ENCODE data around the gene MDGA2. TPM values are rescaled to one million over a fixed set of nuclear protein-coding genes. Genes with fewer than 3 reads are reported as not detected.
"Not testable (repeated sequence)": the region's sequence is repeated elsewhere in the genome, so short reads cannot be mapped to it uniquely, and the experiment has no call there.

MDGA2 gene
- total RNA-seq, 1 donor: not detected

DNA sequence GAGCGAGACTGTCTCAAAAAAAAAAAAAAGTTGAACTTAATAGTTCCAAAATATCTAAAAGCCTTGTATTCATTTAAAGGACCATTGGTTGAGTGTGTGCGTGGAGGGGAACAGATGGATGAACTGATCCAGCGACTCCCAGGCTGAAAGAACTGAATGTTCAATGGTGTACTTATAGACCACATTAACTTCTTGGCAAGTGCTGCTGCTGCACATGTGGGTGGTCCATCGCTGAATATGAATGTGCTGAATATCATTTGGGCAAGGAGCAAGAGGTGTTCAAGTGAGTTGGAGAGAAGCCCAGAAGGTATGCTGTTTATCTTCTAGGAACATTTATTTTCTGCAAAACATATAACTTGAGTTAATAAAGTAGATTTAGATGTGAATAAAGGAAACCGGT is 734.8 kb downstream of the MDGA2 start:
- TF ChIP-seq, protein P1, sequence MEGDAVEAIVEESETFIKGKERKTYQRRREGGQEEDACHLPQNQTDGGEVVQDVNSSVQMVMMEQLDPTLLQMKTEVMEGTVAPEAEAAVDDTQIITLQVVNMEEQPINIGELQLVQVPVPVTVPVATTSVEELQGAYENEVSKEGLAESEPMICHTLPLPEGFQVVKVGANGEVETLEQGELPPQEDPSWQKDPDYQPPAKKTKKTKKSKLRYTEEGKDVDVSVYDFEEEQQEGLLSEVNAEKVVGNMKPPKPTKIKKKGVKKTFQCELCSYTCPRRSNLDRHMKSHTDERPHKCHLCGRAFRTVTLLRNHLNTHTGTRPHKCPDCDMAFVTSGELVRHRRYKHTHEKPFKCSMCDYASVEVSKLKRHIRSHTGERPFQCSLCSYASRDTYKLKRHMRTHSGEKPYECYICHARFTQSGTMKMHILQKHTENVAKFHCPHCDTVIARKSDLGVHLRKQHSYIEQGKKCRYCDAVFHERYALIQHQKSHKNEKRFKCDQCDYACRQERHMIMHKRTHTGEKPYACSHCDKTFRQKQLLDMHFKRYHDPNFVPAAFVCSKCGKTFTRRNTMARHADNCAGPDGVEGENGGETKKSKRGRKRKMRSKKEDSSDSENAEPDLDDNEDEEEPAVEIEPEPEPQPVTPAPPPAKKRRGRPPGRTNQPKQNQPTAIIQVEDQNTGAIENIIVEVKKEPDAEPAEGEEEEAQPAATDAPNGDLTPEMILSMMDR (IDR thresholded peaks at IDR 0.05; ENCODE audit: insufficient read depth, low read length): no peak
- H3K4me3 ChIP-seq (ENCODE audit: low read depth, low read length): no peak overlapping the region
- no peak for DNase-seq (ENCODE audit: low read depth)

DNA sequence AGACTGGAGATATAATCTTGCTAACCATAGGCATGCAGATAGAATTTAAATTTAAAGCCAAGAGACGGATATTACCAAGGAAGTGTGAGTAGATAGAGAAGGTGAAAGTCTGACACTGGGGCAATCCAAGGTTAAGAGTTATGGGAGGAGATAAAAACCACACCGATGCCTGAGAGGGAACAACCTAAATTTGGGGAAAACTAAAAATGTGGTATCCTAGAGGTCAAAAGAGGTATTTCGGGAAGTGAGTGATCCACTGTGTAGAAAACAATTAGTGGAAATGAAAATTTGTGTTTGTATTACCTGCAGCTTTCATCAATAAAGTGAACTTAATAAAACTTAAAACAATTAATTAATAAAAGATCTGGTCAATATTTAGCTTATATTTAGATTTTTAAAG is 754.9 kb downstream of the MDGA2 start:
- H3K4me3 ChIP-seq (ENCODE audit: low read depth, low read length): no peak overlapping the region
- no peak for DNase-seq (ENCODE audit: low read depth)
- TF ChIP-seq, protein P1 (IDR thresholded peaks at IDR 0.05; ENCODE audit: insufficient read depth, low read length): no peak

DNA sequence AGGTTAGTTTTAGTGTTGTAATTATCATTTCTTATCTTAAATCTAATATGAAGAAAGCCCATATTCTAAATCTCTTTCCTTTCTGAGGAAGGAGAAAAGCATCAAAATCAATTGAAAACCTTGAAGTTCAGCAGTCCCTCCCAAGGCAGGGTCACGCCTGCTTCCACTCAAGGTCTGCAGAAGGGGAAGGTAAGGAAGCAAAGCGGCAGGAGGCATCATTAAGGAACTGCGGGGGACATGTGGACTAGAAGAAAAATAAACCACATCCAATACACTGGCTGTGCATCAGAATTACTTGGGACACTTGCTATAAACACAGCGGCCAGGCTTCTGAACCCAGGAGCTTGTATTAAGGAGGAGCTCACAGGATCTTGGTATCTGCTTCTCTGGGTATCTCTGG is 759.9 kb downstream of the MDGA2 start:
- not testable (repeated sequence) for H3K4me3 ChIP-seq (ENCODE audit: low read depth, low read length); DNase-seq (ENCODE audit: low read depth)

DNA sequence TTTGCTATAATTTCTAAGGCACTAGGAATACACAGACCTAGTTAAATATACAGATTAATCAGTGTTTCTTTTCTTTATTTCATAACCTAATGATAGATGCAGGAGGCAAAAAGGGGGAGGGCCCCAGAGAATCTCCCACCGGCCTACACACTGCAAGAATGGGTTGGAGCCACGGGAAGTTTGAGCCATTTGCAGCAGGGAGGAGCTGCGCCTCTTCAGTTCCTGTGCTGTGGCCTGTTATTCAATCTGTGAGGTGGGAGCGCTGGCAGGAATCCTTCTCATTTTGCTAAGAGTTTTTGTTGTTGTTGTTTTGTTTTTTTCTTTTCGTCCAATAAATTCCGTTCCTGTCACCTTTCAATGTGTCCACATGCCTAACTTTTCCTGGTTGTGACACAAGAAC is 772.6 kb downstream of the MDGA2 start:
- TF ChIP-seq, protein P1 (IDR thresholded peaks at IDR 0.05; ENCODE audit: insufficient read depth, low read length): no peak
- H3K4me3 ChIP-seq (ENCODE audit: low read depth, low read length): no peak overlapping the region
- no peak for DNase-seq (ENCODE audit: low read depth)

DNA sequence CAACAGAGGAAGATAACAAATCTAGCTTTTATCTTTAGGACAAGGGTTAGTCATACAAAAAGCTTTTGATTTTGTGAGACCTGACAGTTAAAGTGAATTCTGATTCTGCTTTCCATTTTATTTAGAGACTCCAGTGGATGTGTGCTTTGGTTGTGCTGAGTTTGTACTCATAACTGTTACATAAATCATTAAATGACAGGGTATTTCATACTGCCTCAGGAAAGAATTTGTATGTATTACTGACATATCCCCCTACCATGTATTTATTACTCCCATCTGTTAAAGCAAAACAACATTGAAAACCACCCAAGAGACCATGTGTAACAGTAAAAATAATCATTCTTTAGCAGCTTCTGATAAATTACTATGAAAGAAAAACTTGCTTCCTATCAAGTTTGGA is 780.9 kb downstream of the MDGA2 start:
- TF ChIP-seq, protein P1 (IDR thresholded peaks at IDR 0.05; ENCODE audit: insufficient read depth, low read length): no peak
- DNase-seq (ENCODE audit: low read depth): no peak
- no peak overlapping the region for H3K4me3 ChIP-seq (ENCODE audit: low read depth, low read length)

DNA sequence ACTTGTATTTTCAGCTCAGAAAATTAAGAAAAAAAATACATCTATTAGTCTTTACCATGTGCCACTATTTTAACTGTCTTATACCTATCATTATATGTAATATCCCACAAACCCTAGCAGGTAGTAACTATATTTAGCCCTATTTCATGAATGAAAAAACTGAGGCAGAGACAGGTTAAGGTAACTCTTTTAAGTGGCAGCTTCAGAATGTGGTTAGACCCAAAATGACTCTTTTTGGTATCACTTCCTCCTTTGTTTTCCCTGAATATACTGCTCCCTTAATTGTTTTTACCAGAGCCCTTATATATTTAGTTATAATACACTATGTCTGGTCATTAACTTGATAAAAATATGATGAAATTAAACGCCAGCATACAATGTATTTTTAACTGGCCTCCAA is 788.3 kb downstream of the MDGA2 start:
- no peak overlapping the region for H3K4me3 ChIP-seq (ENCODE audit: low read depth, low read length)
- DNase-seq (ENCODE audit: low read depth): no peak
- TF ChIP-seq, protein P1 (IDR thresholded peaks at IDR 0.05; ENCODE audit: insufficient read depth, low read length): no peak

DNA sequence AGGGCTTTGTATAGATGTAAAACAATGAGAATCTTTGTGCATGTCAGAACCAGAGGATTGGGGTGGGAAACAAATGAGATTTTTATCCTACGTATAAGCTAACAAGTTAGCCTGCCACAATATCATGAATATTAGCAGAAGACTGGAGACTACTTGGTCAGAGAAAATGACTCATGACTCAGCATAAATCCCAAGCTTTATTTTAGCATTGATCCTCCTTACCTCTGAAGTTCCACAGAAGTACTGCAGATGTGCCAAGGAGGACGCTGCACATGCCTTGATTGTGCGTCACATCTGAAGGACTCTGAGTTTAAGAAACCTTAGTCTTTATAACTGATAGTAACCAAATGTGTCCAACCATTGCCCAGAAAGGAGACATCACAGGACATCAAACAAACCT is 789.8 kb downstream of the MDGA2 start:
- TF ChIP-seq, protein P1 (IDR thresholded peaks at IDR 0.05; ENCODE audit: insufficient read depth, low read length): no peak
- DNase-seq (ENCODE audit: low read depth): no peak
- H3K4me3 ChIP-seq (ENCODE audit: low read depth, low read length): no peak overlapping the region

Data from fibroblast of the aortic adventitia (primary cell).